Heart right ventricle (tissue), 16 donors: ENCODE measurements around the gene CRTC3. TPM values are rescaled to one million over a fixed set of nuclear protein-coding genes. Genes with fewer than 3 reads are reported as not detected.
"Not testable (repeated sequence)": the region's sequence is repeated elsewhere in the genome, so short reads cannot be mapped to it uniquely, and the experiment has no call there.

Experiments
- ATAC-seq, 8 donors: fragments of 200-7000 bp; cut with Tn5 transposase; one replicate each; pipeline ENCODE4 v1.9.1; 2020; ENCODE audit warnings: mild to moderate bottlenecking in 8 of 8, moderate library complexity in 8 of 8, moderate number of reproducible peaks in 1 of 8
- DNase-seq, 2 donors: peaks; one replicate each; pipeline ENCODE4 v3.0.0-alpha.2; 2020
- H3K27ac ChIP-seq, 10 donors: fragments of 200-600 bp; sonication (generic) in 2 of 10; one replicate each; pipeline versions ENCODE4 v1.5.0 to v1.8.0; 2020 to 2022; ENCODE audit warnings: mild to moderate bottlenecking in 3 of 10
- H3K27me3 ChIP-seq, 7 donors: fragments of 200-600 bp; one replicate each; pipeline ENCODE4 v1.8.0; 2021 to 2022; ENCODE audit warnings: mild to moderate bottlenecking in 2 of 7
- H3K36me3 ChIP-seq, 9 donors: fragments of 200-600 bp; sonication (generic) in 1 of 9; one replicate each; pipeline versions ENCODE4 v1.5.0 to v1.8.0; 2020 to 2022; ENCODE audit warnings: mild to moderate bottlenecking in 2 of 9
- H3K4me1 ChIP-seq, 9 donors: fragments of 200-600 bp; sonication (generic) in 1 of 9; one replicate each; pipeline versions ENCODE4 v1.5.0 to v1.8.0; 2020 to 2022; ENCODE audit warnings: mild to moderate bottlenecking in 4 of 9
- H3K4me3 ChIP-seq, 10 donors: fragments of 200-600 bp; sonication (generic) in 2 of 10; one replicate each; pipeline versions ENCODE4 v1.5.0 to v1.8.0; 2020 to 2022; ENCODE audit warnings: mild to moderate bottlenecking in 7 of 10, moderate library complexity in 2 of 10
- H3K9me3 ChIP-seq, 11 donors: fragments of 200-600 bp in 10 of 11; sonication (generic) in 2 of 11; one replicate each; pipeline versions ENCODE4 v1.5.0 to v1.8.0; 2013 to 2022; ENCODE audit warnings: mild to moderate bottlenecking in 2 of 11, control low read depth in 1 of 11, moderate library complexity in 1 of 11
- CTCF ChIP-seq, 9 donors: fragments of 200-600 bp; sonication (generic) in 2 of 9; IDR thresholded peaks; one replicate each; pipeline versions ENCODE4 v1.5.0 to v1.8.0; 2021 to 2022; ENCODE audit warnings: antibody characterized with exemption in 9 of 9, mild to moderate bottlenecking in 5 of 9, moderate library complexity in 1 of 9
- WGBS, 2 donors: extraction: QIAGEN DNeasy Blood & Tissue Kit; methylation state at CpG; one replicate each; pipeline ENCODE4 v1.1.7; 2013; ENCODE audit warnings: inconsistent platforms in 1 of 2; 5-methylcytosine and 5-hydroxymethylcytosine counted together
- intact Hi-C, 10 donors: fragments of 100-400 bp; cut with DNase I; formaldehyde crosslinking; loops; one replicate each; pipeline versions ENCODE4 v1.11.1 to v1.14.2; 2022
- polyA plus RNA-seq, 2 donors: library from polyadenylated mRNA; stranded (reverse); fragments of 200-250 nt; gene quantifications; one replicate each; pipeline ENCODE4 v1.2.3, GENCODE V29; 2013
- total RNA-seq, 10 donors: library from RNA; stranded (reverse); fragmentation: NEBNext Ultra II Directional in 3 of 10; extraction: Animal tissue kit (Norgen Biotek cat#: 25700) in 3 of 10; gene quantifications; one replicate each; pipeline versions ENCODE4 v1.2.1 to v1.2.4, GENCODE V29; 2021 to 2023
- donor health status: Arrhythmogenic right ventricular cardiomyopathy.
- donor health status: ischemic (EF 13 %, LVEDD 7.1; RV severe dilation, severe dysfunction).
- donor health status: healthy with polysubstance abuse.
- donor health status: DM: no; HTN: yes; CAD: no.
- donor health status: DM: no; HTN: no; CAD: no.
- donor health status: ischemic (EF 25% LVEDD 6.9; RV normal size, moderate dysfunction).
- donor health status: ischemic (EF 25% LVEDD 5.7; RV mildly dilated, moderate dysfunction).
- donor health status: healthy.
- donor health status: DM: yes; HTN: yes; CAD: no.
- donor health status: Ischemic cardiomyopathy.
- donor health status: ischemic (EF 35%, LVEDD 5.7; RV mildly dilated, moderate dysfunction).
- donor health status: nonischemic (EF 11% LVEDD 7.7; RV severe dilation, severe dysfunction).
- donor health status: DM: yes; HTN: yes; CAD: no.
- donor health status: PGD.
- donor health status: ischemic (EF 29% LVEDD 5.4; RV normal size, mild dysfunction).
- donor health status: nonischemic (EF 23%, LVEDD 6.1; RV moderate dilation, normal function).

The CRTC3 gene
- total and polyA plus RNA-seq, 12 donors, result 11.5 to 34.9 (median 28.3) TPM

GRCh38 chr15:90686435-90687218, 156.9 kb downstream of the CRTC3 start:
- intact Hi-C loops, result loop anchor here in 1 of 10 donors (5.0 kb wide), 1 partner anchor 34 kb away; no protein-coding TSS in a partner anchor
- no peak for DNase-seq
- peaks cover 0 to 23% (median 0%) of the 10 kb centered on the region in 9 donors for H3K4me1 ChIP-seq
- no peak overlapping the region for H3K4me3 ChIP-seq
- no peak for ATAC-seq
- H3K27me3 ChIP-seq, result no peaks in the 10 kb centered on the region
- 84% methylated on average over 3 of the region's 3 CpGs for WGBS, 2 donors
- no peaks in the 10 kb centered on the region for H3K36me3 ChIP-seq
- H3K27ac ChIP-seq, result peak overlapping the region in 1 of 10 donors; percentile 39
- no peak for TF ChIP-seq CTCF (IDR thresholded peaks at IDR 0.05)
- peaks cover 0 to 14% (median 11%) of the 10 kb centered on the region in 11 donors for H3K9me3 ChIP-seq

GRCh38 chr15:90689326-90689961, 159.7 kb downstream of the CRTC3 start:
- H3K27me3 ChIP-seq, H3K36me3 ChIP-seq, ATAC-seq, H3K27ac ChIP-seq, H3K4me3 ChIP-seq, DNase-seq: not testable (repeated sequence)
- peaks cover 0 to 19% (median 0%) of the 10 kb centered on the region in 9 donors for H3K4me1 ChIP-seq
- peaks cover 0 to 14% (median 11%) of the 10 kb centered on the region in 11 donors for H3K9me3 ChIP-seq
- WGBS, 2 donors, result 82 to 90% methylated on average over 6 of the region's 6 CpGs
- intact Hi-C loops, result loop anchor here in 1 of 10 donors (5.0 kb wide), 1 partner anchor 37 kb away; no protein-coding TSS in a partner anchor

GRCh38 chr15:90690585-90690984, 160.9 kb downstream of the CRTC3 start:
- TF ChIP-seq CTCF (IDR thresholded peaks at IDR 0.05), result no peak
- Histone ChIP-seq H3K27me3 (no peaks in the 10 kb centered on the region), H3K4me1 (peaks cover 0 to 17% (median 0%) of the 10 kb centered on the region in 9 donors), H3K9me3 (peaks cover 0 to 14% (median 11%) of the 10 kb centered on the region in 11 donors), H3K4me3 (no peak overlapping the region), H3K36me3 (no peaks in the 10 kb centered on the region), H3K27ac (no peak overlapping the region)
- 27 to 29% methylated on average over 2 of the region's 2 CpGs for WGBS, 2 donors
- intact Hi-C loops, result loop anchor here in 6 of 10 donors (5.0 kb wide), 3 partner anchors 43 to 197 kb away; no protein-coding TSS in a partner anchor
- DNase-seq (no peak), ATAC-seq (no peak)

GRCh38 chr15:90691369-90691768, 161.6 kb downstream of the CRTC3 start:
- DNase-seq (no peak), ATAC-seq (no peak)
- 90 to 91% methylated on average over 4 of the region's 4 CpGs for WGBS, 2 donors
- no peak overlapping the region for H3K27ac ChIP-seq
- no peak overlapping the region for H3K4me3 ChIP-seq
- H3K36me3 ChIP-seq, result no peaks in the 10 kb centered on the region
- intact Hi-C loops, result loop anchor here in 6 of 10 donors (5.0 kb wide), 3 partner anchors 44 to 196 kb away; no protein-coding TSS in a partner anchor
- peaks cover 0 to 9% (median 0%) of the 10 kb centered on the region in 9 donors for H3K4me1 ChIP-seq
- TF ChIP-seq CTCF (IDR thresholded peaks at IDR 0.05), result no peak
- no peaks in the 10 kb centered on the region for H3K27me3 ChIP-seq
- H3K9me3 ChIP-seq, result peaks cover 0 to 14% (median 11%) of the 10 kb centered on the region in 11 donors
